ENCODE measurements around the gene TMEM139. TPM values are rescaled to one million over a fixed set of nuclear protein-coding genes. Genes with fewer than 3 reads are reported as not detected.

TMEM139 gene
- total RNA-seq, 1 experiment from 2014 or later: 1.5 TPM

DNA sequence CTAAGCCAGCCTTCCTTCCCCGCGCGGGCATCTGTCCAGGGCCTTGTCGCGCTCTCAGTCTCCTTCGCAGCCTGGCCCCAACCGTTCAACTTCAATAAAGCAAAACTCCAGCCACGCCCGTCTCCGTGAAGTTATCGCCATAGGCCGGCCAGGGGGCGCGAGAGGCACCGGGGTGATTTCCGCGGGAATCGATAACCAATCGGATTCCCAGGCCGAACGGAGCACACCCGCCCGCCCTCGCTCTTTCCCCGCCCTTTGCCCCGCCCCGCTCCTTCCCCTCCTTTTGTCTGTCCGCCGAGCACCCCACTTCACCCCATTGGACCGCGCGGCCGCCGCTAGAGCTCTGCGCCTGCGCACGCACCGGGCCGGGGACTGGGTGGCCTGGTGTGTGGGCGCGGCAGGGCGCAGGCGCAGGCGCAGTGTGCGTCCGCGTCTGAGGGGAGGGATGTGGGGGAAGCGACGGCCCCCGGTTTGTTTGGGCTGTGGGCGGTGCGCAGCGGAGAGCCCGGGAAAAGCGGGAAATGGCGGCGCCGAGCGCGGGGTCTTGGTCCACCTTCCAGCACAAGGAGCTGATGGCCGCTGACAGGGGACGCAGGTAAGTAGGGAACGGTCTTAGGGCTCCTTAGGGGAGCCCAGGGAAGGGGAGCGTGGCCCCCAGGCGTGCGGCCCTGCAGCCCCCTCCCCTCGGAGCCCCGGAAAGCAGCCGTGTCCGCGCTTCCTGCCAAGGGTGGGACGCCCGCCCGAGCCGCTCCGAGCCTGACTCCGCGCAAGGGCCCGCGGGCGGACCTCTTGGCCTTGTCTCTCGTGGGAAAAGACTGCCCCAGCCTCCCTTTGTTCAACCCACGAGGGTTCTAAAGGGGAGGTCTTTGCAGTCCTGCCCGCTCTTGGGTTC, 3.4 kb downstream of the TMEM139 start, which contains the start of gene CASP2 (continued):
- TF ChIP-seq, protein P1, sequence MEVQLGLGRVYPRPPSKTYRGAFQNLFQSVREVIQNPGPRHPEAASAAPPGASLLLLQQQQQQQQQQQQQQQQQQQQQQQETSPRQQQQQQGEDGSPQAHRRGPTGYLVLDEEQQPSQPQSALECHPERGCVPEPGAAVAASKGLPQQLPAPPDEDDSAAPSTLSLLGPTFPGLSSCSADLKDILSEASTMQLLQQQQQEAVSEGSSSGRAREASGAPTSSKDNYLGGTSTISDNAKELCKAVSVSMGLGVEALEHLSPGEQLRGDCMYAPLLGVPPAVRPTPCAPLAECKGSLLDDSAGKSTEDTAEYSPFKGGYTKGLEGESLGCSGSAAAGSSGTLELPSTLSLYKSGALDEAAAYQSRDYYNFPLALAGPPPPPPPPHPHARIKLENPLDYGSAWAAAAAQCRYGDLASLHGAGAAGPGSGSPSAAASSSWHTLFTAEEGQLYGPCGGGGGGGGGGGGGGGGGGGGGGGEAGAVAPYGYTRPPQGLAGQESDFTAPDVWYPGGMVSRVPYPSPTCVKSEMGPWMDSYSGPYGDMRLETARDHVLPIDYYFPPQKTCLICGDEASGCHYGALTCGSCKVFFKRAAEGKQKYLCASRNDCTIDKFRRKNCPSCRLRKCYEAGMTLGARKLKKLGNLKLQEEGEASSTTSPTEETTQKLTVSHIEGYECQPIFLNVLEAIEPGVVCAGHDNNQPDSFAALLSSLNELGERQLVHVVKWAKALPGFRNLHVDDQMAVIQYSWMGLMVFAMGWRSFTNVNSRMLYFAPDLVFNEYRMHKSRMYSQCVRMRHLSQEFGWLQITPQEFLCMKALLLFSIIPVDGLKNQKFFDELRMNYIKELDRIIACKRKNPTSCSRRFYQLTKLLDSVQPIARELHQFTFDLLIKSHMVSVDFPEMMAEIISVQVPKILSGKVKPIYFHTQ (CRISPR knock-in tag; IDR thresholded peaks at IDR 0.05): no peak
- TF ChIP-seq, protein P2, sequence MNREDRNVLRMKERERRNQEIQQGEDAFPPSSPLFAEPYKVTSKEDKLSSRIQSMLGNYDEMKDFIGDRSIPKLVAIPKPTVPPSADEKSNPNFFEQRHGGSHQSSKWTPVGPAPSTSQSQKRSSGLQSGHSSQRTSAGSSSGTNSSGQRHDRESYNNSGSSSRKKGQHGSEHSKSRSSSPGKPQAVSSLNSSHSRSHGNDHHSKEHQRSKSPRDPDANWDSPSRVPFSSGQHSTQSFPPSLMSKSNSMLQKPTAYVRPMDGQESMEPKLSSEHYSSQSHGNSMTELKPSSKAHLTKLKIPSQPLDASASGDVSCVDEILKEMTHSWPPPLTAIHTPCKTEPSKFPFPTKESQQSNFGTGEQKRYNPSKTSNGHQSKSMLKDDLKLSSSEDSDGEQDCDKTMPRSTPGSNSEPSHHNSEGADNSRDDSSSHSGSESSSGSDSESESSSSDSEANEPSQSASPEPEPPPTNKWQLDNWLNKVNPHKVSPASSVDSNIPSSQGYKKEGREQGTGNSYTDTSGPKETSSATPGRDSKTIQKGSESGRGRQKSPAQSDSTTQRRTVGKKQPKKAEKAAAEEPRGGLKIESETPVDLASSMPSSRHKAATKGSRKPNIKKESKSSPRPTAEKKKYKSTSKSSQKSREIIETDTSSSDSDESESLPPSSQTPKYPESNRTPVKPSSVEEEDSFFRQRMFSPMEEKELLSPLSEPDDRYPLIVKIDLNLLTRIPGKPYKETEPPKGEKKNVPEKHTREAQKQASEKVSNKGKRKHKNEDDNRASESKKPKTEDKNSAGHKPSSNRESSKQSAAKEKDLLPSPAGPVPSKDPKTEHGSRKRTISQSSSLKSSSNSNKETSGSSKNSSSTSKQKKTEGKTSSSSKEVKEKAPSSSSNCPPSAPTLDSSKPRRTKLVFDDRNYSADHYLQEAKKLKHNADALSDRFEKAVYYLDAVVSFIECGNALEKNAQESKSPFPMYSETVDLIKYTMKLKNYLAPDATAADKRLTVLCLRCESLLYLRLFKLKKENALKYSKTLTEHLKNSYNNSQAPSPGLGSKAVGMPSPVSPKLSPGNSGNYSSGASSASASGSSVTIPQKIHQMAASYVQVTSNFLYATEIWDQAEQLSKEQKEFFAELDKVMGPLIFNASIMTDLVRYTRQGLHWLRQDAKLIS (CRISPR knock-in tag; IDR thresholded peaks at IDR 0.05; ENCODE audit: borderline replicate concordance): no peak; the same call in 1 of the 2 replicates
- TF ChIP-seq, protein P3, sequence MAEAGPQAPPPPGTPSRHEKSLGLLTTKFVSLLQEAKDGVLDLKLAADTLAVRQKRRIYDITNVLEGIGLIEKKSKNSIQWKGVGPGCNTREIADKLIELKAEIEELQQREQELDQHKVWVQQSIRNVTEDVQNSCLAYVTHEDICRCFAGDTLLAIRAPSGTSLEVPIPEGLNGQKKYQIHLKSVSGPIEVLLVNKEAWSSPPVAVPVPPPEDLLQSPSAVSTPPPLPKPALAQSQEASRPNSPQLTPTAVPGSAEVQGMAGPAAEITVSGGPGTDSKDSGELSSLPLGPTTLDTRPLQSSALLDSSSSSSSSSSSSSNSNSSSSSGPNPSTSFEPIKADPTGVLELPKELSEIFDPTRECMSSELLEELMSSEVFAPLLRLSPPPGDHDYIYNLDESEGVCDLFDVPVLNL (CRISPR knock-in tag; IDR thresholded peaks at IDR 0.05; ENCODE audit: borderline replicate concordance, low read depth): peak; percentile 89; the same call in 1 of the 2 replicates
- 0 out of 2 replicates have a peak, but pooled peaks have one; percentile 47 for TF ChIP-seq SMAD3 (CRISPR knock-in tag; IDR thresholded peaks at IDR 0.05; ENCODE audit: borderline replicate concordance)
- peak; percentile 89 for TF ChIP-seq MYBL2 (CRISPR knock-in tag; IDR thresholded peaks at IDR 0.05)
- TF ChIP-seq, protein P4, sequence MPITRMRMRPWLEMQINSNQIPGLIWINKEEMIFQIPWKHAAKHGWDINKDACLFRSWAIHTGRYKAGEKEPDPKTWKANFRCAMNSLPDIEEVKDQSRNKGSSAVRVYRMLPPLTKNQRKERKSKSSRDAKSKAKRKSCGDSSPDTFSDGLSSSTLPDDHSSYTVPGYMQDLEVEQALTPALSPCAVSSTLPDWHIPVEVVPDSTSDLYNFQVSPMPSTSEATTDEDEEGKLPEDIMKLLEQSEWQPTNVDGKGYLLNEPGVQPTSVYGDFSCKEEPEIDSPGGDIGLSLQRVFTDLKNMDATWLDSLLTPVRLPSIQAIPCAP (CRISPR knock-in tag; IDR thresholded peaks at IDR 0.05): peak; percentile 65; the same call in 1 of the 2 replicates
- TF ChIP-seq TCF7 (CRISPR knock-in tag; IDR thresholded peaks at IDR 0.05; ENCODE audit: low read depth): no peak
- TF ChIP-seq, protein P5, sequence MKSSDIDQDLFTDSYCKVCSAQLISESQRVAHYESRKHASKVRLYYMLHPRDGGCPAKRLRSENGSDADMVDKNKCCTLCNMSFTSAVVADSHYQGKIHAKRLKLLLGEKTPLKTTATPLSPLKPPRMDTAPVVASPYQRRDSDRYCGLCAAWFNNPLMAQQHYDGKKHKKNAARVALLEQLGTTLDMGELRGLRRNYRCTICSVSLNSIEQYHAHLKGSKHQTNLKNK (CRISPR knock-in tag; IDR thresholded peaks at IDR 0.05): no peak
- peak; percentile 12; the same call in 1 of the 2 replicates for TF ChIP-seq ZNF423 (CRISPR knock-in tag; IDR thresholded peaks at IDR 0.05)

DNA sequence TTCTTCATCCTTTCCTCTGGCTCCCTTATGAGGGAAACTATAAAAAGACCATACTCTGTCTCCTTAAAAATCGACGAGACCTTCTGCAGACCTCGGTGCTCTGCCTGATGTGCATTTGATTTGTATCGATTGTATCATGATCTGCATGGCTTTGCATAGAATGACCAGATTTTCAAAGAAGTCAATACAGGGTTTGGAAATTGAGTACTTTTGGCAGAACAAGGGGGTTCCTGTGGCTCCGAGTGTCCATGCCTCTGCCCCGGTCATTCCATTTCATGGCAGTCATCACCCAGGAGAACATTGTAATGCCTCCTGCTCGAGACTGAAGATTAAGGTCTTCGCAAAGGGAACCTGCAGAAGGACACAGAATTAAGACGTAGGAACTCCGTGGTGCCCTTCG, 4.1 kb downstream of the TMEM139 start:
- Mint-ChIP-seq H3K4me3 (peak overlapping the region; percentile 98), H3K27me3 (ENCODE audit: low read depth) (peaks cover 38% of the 10 kb centered on the region), H3K27ac (peak overlapping the region; percentile 87), H3K36me3 (peaks cover 42% of the 10 kb centered on the region), H3K9me3 (peaks cover 14% of the 10 kb centered on the region), H3K4me1 (peaks cover 36% of the 10 kb centered on the region)
- no peak for ATAC-seq
- TF ChIP-seq, protein P6, sequence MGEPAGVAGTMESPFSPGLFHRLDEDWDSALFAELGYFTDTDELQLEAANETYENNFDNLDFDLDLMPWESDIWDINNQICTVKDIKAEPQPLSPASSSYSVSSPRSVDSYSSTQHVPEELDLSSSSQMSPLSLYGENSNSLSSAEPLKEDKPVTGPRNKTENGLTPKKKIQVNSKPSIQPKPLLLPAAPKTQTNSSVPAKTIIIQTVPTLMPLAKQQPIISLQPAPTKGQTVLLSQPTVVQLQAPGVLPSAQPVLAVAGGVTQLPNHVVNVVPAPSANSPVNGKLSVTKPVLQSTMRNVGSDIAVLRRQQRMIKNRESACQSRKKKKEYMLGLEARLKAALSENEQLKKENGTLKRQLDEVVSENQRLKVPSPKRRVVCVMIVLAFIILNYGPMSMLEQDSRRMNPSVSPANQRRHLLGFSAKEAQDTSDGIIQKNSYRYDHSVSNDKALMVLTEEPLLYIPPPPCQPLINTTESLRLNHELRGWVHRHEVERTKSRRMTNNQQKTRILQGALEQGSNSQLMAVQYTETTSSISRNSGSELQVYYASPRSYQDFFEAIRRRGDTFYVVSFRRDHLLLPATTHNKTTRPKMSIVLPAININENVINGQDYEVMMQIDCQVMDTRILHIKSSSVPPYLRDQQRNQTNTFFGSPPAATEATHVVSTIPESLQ (CRISPR knock-in tag; IDR thresholded peaks at IDR 0.05): no peak
- TF ChIP-seq, protein P7, sequence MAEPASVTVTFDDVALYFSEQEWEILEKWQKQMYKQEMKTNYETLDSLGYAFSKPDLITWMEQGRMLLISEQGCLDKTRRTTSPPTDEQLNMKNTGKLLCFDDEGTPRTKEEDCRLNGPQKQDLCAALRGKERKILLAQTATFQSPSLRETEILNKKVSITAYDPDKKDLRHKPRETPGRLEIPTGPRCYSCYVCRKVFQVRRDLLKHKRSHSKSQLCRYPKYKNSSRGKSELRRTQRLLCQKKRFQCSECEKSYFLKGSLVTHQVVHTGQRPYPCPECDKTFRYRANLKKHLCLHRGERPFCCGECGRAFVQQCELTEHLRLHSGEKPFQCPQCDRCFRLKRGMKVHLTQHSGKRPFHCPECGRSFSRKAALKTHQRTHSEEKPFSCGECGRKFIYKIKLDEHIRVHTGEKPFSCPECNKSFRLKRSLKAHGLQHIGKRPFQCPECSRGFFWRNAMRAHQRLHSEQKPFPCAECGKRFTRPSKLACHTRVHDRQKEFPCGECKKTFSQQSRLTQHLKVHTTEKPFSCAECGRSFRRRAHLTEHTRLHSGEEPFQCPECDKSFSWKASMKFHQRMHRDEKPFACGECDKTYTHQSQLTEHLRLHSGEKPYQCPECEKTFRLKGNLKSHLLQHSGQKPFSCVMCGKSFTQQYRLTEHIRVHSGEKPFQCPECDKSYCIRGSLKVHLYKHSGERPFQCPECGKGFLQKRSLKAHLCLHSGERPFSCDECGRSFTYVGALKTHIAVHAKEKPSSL (CRISPR knock-in tag; conservative IDR thresholded peaks at IDR 0.05): no peak
- TF ChIP-seq, protein P8, sequence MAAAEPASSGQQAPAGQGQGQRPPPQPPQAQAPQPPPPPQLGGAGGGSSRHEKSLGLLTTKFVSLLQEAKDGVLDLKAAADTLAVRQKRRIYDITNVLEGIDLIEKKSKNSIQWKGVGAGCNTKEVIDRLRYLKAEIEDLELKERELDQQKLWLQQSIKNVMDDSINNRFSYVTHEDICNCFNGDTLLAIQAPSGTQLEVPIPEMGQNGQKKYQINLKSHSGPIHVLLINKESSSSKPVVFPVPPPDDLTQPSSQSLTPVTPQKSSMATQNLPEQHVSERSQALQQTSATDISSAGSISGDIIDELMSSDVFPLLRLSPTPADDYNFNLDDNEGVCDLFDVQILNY (CRISPR knock-in tag; IDR thresholded peaks at IDR 0.05): no peak
- TF ChIP-seq MYBL2 (CRISPR knock-in tag; IDR thresholded peaks at IDR 0.05) (no peak), ZNF138 (CRISPR knock-in tag; conservative IDR thresholded peaks at IDR 0.05) (no peak), NFE2L1 (CRISPR knock-in tag; IDR thresholded peaks at IDR 0.05) (no peak)
- TF ChIP-seq, protein P9, sequence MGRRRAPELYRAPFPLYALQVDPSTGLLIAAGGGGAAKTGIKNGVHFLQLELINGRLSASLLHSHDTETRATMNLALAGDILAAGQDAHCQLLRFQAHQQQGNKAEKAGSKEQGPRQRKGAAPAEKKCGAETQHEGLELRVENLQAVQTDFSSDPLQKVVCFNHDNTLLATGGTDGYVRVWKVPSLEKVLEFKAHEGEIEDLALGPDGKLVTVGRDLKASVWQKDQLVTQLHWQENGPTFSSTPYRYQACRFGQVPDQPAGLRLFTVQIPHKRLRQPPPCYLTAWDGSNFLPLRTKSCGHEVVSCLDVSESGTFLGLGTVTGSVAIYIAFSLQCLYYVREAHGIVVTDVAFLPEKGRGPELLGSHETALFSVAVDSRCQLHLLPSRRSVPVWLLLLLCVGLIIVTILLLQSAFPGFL (CRISPR knock-in tag; IDR thresholded peaks at IDR 0.05; ENCODE audit: borderline replicate concordance): no peak
- POLR2A ChIA-PET: interaction anchor here (0.6 to 1.4 kb wide), 3 partner anchors 8 to 46 kb away, joined by 3 to 7 read pairs (median 6); partner anchors contain the start of gene GSTK1
- CTCF ChIA-PET: interaction anchor here (1.1 to 1.2 kb wide), 5 partner anchors 14 to 81 kb away, joined by 3 read pairs; no protein-coding TSS in a partner anchor
- DNase-seq (ENCODE audit: low spot score): no peak
